Measurements from ENCODE around the gene CDH3.

Gene CDH3

DNA sequence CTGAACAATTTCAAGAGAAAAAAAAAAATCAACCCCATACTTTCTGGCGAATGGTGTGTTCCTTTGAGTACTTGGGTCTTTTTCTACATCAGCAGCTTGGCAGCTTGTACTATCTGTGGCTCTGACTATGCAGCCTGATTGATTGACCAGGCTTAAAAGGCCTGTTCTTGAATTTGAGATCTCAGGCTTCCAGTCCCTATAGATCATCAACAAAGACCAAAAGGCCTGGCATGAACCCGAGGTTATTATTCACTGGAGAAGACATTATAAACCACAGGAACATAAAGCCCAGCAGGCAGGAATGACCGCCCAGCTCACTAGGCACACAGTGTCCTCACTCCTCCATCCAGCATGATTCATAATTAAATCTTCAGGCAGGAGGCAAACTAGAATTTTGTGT is 32.1 kb upstream of the CDH3 start:
- DNase-seq (ENCODE audit: low read depth, low spot score): peak; percentile 31
- TF ChIP-seq, protein P1, sequence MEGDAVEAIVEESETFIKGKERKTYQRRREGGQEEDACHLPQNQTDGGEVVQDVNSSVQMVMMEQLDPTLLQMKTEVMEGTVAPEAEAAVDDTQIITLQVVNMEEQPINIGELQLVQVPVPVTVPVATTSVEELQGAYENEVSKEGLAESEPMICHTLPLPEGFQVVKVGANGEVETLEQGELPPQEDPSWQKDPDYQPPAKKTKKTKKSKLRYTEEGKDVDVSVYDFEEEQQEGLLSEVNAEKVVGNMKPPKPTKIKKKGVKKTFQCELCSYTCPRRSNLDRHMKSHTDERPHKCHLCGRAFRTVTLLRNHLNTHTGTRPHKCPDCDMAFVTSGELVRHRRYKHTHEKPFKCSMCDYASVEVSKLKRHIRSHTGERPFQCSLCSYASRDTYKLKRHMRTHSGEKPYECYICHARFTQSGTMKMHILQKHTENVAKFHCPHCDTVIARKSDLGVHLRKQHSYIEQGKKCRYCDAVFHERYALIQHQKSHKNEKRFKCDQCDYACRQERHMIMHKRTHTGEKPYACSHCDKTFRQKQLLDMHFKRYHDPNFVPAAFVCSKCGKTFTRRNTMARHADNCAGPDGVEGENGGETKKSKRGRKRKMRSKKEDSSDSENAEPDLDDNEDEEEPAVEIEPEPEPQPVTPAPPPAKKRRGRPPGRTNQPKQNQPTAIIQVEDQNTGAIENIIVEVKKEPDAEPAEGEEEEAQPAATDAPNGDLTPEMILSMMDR (IDR thresholded peaks at IDR 0.05; ENCODE audit: low read depth, low read length): no peak
- H3K4me3 ChIP-seq (ENCODE audit: low read depth, low read length): no peak overlapping the region
- in situ Hi-C loops (cut with HindIII; ENCODE audit: low sequenced_read_pairs): no loop called here

DNA sequence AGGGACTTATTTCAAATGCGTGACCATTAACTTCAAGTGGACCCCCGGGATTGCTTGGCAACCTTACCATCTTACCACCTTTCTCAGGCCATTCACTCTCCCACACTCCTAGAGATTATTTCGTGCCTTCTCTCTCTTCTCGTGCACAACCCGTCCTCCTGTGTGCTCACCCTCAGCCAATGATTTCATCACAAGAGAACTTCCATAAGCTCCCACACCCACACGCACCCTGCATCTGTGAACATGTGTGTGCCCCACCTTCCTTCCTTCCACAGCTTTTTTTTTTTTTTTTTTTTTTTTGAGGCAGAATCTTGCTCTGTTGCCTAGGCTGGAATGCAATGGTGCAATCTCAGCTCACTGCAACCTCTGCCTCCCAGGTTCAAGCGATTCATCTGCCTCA is 27.4 kb upstream of the CDH3 start:
- no peak for DNase-seq (ENCODE audit: low read depth, low spot score)
- TF ChIP-seq, protein P1 (IDR thresholded peaks at IDR 0.05; ENCODE audit: low read depth, low read length): no peak
- in situ Hi-C loops (cut with HindIII; ENCODE audit: low sequenced_read_pairs): no loop called here
- H3K4me3 ChIP-seq (ENCODE audit: low read depth, low read length): no peak overlapping the region

DNA sequence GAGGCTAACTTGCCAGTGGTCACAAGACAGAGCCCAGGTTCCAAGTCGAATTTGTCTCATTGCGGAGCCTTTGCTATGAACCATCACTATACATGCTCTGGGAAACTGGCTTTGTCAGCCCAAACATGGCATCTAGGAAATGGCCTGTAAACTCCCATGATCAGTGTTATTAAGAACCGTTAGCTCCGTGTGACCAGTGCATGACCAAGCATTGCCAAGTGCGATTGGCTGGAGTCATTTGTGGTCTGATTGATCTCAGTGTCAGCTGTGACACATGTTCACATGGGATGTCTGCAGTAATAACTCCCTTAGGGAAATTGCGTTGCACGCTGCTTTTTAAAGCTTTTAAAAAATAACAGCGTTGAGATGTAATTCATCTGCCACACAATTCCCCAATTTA is 18.6 kb upstream of the CDH3 start:
- no peak for DNase-seq (ENCODE audit: low read depth, low spot score)
- TF ChIP-seq, protein P1 (IDR thresholded peaks at IDR 0.05; ENCODE audit: low read depth, low read length): no peak
- in situ Hi-C loops (cut with HindIII; ENCODE audit: low sequenced_read_pairs): no loop called here
- no peak overlapping the region for H3K4me3 ChIP-seq (ENCODE audit: low read depth, low read length)

DNA sequence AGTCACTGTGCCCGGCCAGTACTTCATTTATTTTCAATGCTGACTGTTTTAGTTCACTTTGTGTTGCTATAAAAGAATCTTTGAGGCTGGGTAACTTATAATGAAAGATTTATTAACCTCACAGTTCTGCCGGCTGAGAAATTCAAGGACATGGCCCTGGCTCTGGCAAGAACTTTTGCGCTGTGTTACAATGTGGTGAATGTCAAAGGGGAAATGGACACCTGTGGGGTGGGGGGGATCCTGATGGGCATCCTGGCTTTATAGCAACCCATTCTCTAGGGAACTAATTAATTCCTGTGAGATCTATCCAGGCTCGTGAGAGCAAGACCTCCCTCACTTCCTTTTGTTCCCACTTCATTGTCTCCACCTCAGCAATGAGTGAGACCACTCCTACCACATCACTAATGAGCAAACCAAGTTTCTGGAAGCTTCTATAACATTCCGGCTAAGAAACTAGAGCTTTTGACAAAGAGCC is 17.1 kb upstream of the CDH3 start:
- in situ Hi-C loops (cut with HindIII; ENCODE audit: low sequenced_read_pairs): no loop called here
- TF ChIP-seq, protein P1 (IDR thresholded peaks at IDR 0.05; ENCODE audit: low read depth, low read length): no peak
- peak; percentile 29 for DNase-seq (ENCODE audit: low read depth, low spot score)

DNA sequence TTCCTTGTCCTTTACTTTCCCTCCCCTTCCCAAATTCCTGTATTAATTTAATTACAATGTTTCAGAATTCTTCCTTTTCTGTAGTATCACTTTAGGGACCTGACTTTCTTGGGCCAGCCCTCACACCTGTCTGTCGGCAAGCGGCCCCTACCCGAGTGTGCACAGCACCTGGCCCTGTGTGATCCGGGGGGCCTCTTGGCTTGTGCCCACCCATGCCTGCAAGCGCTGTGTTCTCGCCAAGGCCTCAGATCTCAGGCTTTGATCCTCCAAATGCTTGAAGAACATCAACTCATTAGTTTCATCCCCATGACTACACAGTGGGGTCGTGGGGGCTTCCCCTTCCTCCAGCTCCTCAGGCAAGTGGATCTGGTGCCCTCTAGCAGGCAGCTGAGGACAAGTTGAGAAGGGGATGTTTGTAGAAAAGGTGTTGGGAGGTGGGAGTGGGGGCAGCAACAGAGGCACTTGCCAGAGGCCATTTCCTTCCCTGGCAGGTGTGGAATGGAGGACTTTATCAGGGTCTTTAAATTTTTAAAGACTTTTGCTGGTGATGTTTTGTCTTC is 15.7 kb upstream of the CDH3 start:
- in situ Hi-C loops (cut with HindIII; ENCODE audit: low sequenced_read_pairs): no loop called here
- no peak for DNase-seq (ENCODE audit: low read depth, low spot score)
- TF ChIP-seq, protein P1 (IDR thresholded peaks at IDR 0.05; ENCODE audit: low read depth, low read length): no peak
- no peak overlapping the region for H3K4me3 ChIP-seq (ENCODE audit: low read depth, low read length)

More for the DNA sequence above, 17.1 kb upstream of the CDH3 start:
- H3K4me3 ChIP-seq (ENCODE audit: low read depth, low read length): no peak overlapping the region

DNA sequence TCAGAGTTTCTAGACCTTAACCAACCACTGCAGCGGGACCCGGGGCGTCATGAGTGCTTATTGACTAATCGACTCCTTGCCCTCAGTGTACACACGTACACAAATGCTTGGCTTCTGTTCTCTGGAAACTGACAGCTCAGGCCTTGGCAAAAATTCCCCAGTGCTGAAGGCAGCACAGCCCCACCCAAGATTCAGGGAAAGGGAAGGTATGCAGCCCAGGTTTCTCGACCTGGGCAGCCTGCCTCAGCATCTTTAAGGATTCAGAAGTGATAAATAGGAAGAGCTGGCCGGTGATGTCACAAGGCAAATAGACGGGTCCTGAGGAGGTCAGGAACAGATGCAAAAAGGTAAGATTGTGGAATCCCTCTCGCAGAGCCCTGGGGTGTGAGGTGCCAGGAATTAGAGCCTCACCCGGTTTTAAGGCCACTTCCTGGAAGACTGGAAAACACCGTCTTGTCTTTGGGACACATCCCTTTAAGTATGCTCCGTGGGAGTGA is 9.0 kb upstream of the CDH3 start:
- DNase-seq (ENCODE audit: low read depth, low spot score): no peak
- TF ChIP-seq, protein P1 (IDR thresholded peaks at IDR 0.05; ENCODE audit: low read depth, low read length): no peak
- in situ Hi-C loops (cut with HindIII; ENCODE audit: low sequenced_read_pairs): no loop called here

More for the DNA sequence above, 9.0 kb upstream of the CDH3 start:
- H3K4me3 ChIP-seq (ENCODE audit: low read depth, low read length): no peak overlapping the region
